Liver (tissue), 3 donors: Measurements from ENCODE around the gene BTN1A1.
"Not testable (repeated sequence)": the region's sequence is repeated elsewhere in the genome, so short reads cannot be mapped to it uniquely, and the experiment has no call there.

ENCODE experiments used
- GABPA ChIP-seq, 2 donors: IDR thresholded peaks in 1 of 2; conservative IDR thresholded peaks in 1 of 2; 2 replicates each; pipeline ENCODE4 v1.6.1; 2016; ENCODE audit warnings: antibody characterized with exemption in 2 of 2, mild to moderate bottlenecking in 1 of 2, moderate library complexity in 1 of 2
- RAD21 ChIP-seq, 2 donors: IDR thresholded peaks; 2 replicates each; pipeline ENCODE4 v1.6.1; 2016; ENCODE audit warnings: antibody characterized with exemption in 2 of 2, mild to moderate bottlenecking in 2 of 2
- RXRA ChIP-seq, 2 donors: IDR thresholded peaks; 2 replicates each; pipeline ENCODE4 v1.6.1; 2017 to 2018; ENCODE audit warnings: antibody characterized with exemption in 2 of 2, mild to moderate bottlenecking in 1 of 2
- SP1 ChIP-seq: IDR thresholded peaks from 2 replicates; pipeline ENCODE4 v1.6.1; 2018; ENCODE audit warnings: antibody characterized with exemption, mild to moderate bottlenecking
- ZBTB33 ChIP-seq: IDR thresholded peaks from 2 replicates; pipeline ENCODE4 v1.6.1; 2016; ENCODE audit warnings: antibody characterized with exemption
- TF ChIP-seq, protein P1 (sequence below): fragments of 150-350 bp; IDR thresholded peaks from 2 replicates; pipeline ENCODE4 v1.5.1; 2017; ENCODE audit warnings: improper control_type of control experiment, low read depth, low read length; ENCODE audit not compliant: missing input control
- donor health status: healthy.
- donor health status: healthy.

- not testable (repeated sequence) for TF ChIP-seq RAD21 (IDR thresholded peaks at IDR 0.05); RXRA (IDR thresholded peaks at IDR 0.05); ZBTB33; GABPA (IDR thresholded peaks at IDR 0.05 in 1 of 2, conservative IDR thresholded peaks at IDR 0.05 in 1 of 2); SP1
- TF ChIP-seq, protein P1, sequence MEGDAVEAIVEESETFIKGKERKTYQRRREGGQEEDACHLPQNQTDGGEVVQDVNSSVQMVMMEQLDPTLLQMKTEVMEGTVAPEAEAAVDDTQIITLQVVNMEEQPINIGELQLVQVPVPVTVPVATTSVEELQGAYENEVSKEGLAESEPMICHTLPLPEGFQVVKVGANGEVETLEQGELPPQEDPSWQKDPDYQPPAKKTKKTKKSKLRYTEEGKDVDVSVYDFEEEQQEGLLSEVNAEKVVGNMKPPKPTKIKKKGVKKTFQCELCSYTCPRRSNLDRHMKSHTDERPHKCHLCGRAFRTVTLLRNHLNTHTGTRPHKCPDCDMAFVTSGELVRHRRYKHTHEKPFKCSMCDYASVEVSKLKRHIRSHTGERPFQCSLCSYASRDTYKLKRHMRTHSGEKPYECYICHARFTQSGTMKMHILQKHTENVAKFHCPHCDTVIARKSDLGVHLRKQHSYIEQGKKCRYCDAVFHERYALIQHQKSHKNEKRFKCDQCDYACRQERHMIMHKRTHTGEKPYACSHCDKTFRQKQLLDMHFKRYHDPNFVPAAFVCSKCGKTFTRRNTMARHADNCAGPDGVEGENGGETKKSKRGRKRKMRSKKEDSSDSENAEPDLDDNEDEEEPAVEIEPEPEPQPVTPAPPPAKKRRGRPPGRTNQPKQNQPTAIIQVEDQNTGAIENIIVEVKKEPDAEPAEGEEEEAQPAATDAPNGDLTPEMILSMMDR = not testable (repeated sequence)
Observed at GRCh38 chr6:26461353-26461752, 38.8 kb upstream of the BTN1A1 start.
